Measurements from ENCODE around the gene LHX2.

LHX2 gene

DNA sequence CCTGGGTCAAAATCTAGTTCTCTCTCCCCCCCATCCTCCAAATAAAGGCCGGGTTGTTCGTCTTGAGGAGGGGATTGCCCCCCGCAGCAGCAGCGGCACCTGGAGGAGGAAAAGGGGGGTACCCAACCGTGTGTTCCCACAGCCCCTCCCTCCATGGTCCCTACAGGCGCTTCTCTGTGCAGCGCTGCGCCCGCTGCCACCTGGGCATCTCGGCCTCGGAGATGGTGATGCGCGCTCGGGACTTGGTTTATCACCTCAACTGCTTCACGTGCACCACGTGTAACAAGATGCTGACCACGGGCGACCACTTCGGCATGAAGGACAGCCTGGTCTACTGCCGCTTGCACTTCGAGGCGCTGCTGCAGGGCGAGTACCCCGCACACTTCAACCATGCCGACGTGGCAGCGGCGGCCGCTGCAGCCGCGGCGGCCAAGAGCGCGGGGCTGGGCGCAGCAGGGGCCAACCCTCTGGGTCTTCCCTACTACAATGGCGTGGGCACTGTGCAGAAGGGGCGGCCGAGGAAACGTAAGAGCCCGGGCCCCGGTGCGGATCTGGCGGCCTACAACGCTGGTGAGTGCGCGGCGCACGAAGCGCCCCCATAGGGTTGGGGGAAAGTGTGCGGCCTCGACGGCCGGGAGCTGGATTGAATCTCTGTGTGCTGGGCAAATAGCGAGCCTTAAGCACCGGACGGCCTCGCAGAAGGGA, 3.5 kb downstream of the LHX2 start:
- TF ChIP-seq GATA2 (IDR thresholded peaks at IDR 0.05; ENCODE audit: low read depth, low read length) (no peak), GATA3 (IDR thresholded peaks at IDR 0.05; ENCODE audit: low read depth, low read length) (no peak)

GRCh38 chr9:124015661-124016131, 4.1 kb downstream of the LHX2 start:
- TF ChIP-seq GATA3 (IDR thresholded peaks at IDR 0.05; ENCODE audit: low read depth, low read length) (no peak), GATA2 (IDR thresholded peaks at IDR 0.05; ENCODE audit: low read depth, low read length) (no peak)

DNA sequence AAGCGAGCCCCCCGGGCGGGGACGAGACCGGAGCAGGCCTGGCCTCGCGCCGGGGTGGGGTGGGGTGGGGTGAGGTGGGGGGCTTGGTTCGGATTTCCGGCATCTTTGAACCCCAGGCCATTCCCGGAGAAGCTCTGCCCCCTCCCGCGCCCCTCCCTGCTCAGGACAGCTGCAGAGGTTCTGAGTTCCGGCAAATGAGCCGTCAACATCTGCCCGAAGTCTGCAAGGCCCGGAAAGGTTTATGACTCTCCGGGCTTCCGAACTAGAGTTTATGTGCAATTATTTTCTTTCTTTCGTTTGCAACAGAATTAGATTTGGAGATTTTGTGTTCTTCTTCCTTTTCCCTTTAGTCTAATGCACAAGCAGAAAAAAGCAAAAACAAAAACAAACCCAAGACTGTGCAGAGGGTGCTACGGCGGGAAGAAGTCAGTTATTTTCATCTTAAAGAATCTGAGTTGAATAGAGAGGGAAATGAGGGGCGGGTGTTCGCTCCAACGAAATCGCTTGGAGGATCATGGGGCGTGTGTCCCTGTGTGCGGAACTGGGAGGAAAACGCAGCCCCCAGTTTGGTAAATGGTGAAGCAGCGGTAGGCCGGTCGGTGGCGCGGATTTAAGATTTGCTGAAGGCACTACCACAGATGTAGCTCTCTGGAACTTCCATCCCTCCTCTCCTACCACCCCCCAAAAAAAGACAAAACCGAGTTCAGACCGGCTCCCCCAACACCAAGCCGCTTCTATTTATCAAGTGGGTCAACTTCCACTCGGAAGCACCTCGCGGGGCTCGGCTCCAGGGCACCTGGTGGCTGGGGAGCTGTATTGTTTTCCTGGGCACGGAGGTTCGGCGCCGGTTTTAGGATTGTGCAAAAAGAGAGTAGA, 4.8 kb downstream of the LHX2 start:
- TF ChIP-seq GATA3 (IDR thresholded peaks at IDR 0.05; ENCODE audit: low read depth, low read length), result no peak
- no peak for TF ChIP-seq GATA2 (IDR thresholded peaks at IDR 0.05; ENCODE audit: low read depth, low read length)

GRCh38 chr9:124017051-124017928, 5.7 kb downstream of the LHX2 start:
- TF ChIP-seq GATA2 (IDR thresholded peaks at IDR 0.05; ENCODE audit: low read depth, low read length), result no peak
- no peak for TF ChIP-seq GATA3 (IDR thresholded peaks at IDR 0.05; ENCODE audit: low read depth, low read length)

DNA sequence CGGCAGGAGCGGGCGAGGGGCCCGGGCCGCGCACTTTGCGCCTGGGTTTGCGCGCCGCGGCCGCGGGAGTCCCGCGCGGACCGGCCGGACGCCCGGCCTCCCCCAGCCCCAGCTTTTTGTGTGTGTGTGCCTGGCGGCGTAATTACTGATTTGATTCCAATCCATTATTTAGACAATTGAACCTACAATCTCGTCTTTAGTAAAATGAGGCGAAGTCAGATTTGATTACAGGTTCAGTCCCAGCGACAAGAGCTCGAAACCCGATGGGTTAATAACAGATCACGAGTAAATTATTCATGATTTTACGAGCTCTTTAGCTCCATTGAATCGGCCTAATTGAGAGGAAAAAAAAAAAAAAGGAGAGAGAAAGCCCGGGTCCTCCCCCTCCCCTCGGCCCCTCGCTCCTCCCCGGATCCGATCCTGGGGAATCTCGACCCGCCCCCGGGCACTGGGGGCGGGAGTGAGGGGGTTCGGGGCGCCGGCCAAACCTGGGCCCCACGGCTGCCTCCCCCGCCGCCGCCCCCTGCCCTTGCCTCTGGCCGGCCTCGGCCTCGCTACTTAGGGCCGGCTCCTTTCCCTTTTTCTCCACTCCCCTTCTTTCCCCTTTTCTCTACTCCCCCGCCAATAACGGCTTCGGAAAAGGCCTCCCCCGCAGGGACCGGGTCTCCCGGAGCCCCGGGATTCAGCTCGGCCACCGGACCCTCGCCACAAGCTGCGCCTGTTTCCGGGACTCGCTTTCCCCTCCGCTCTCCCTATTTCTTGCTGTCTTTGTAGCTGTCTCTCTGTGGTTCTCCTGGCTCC, 6.6 kb downstream of the LHX2 start:
- TF ChIP-seq GATA3 (IDR thresholded peaks at IDR 0.05; ENCODE audit: low read depth, low read length) (no peak), GATA2 (IDR thresholded peaks at IDR 0.05; ENCODE audit: low read depth, low read length) (no peak)

DNA sequence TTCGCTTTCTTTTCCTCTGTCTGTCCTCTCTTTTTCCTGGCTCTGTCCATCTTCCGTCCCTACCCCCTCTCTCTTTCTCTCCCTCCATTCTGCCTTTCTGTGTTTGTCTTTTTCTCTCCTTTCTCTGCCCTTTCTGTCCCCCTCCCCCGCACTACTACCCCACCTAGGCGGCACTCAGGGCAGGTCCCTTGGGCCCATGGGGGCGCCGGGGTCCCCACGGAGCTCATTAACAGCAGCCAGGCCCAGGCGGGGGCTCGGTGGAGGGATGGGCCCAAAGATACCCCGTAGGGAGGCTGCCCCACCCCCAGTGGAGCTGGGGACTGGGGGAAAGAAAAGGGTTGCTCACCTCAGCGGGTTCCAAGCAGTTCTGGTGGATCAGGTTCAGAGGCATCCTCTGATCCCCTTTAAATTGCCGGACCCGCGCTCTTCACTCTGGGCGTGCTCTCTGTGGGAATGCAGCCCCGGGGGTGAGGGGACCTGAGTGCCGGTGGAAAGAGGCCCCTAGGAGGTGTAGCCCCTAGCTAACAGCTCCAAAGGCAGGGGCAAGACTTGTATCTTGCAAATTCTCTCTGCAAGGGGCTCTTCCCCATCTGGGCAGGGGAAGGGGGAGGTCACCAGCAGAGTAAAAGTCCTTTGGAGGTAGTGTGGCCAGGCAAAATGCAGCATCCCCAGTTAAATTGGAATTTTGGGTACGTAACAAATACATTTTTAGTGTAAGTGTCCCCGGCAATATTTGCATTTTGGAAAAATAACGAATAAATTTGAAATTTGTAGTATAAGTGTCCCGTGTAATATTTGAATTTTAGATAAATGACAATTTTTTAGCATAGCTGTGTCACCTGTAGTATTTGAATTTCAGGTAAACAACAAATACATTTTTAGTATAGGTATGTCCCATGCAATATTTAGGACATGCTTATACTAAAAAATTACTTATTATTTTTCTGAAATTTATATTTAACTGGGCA, 7.4 kb downstream of the LHX2 start:
- TF ChIP-seq GATA3 (IDR thresholded peaks at IDR 0.05; ENCODE audit: low read depth, low read length) (no peak), GATA2 (IDR thresholded peaks at IDR 0.05; ENCODE audit: low read depth, low read length) (no peak)

DNA sequence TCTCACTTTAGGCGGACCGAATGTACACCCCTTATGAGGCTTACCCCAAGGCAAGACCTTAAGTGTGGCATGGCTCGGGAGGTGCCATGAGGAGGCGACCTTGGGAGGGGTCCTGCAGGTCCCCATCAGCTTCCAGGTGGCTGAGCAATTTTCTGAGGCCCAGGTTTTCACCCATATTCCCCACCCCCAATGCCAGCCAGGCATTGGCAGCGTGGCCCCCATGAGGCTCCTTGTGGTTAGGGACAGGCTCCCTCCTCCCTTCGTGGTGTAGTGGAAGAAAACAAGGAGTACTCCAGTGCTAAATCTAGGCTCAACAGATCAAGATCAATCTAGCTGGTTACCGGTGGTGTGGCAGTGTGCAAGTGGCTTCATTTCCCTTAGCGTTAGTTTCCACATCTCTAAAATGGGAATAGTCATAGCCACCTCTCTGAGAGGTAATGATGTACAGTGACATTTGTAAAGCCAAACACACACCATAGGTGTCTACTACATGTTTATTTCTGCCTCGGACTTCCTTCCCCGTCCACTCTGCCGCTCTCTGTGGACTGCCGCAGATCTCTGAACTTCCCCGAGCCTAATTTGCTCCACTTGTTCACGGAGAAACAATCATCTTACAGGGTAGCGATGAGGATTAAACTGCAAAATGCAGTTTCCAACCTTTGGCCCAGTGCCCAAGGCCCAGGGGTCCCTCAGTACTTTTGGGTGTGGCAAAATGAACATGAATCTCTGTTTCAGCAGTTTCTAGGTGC, 8.4 kb downstream of the LHX2 start:
- TF ChIP-seq GATA3 (IDR thresholded peaks at IDR 0.05; ENCODE audit: low read depth, low read length), result no peak
- TF ChIP-seq GATA2 (IDR thresholded peaks at IDR 0.05; ENCODE audit: low read depth, low read length), result no peak

GRCh38 chr9:124020520-124021384, 9.2 kb downstream of the LHX2 start:
- no peak for TF ChIP-seq GATA2 (IDR thresholded peaks at IDR 0.05; ENCODE audit: low read depth, low read length)
- no peak for TF ChIP-seq GATA3 (IDR thresholded peaks at IDR 0.05; ENCODE audit: low read depth, low read length)

DNA sequence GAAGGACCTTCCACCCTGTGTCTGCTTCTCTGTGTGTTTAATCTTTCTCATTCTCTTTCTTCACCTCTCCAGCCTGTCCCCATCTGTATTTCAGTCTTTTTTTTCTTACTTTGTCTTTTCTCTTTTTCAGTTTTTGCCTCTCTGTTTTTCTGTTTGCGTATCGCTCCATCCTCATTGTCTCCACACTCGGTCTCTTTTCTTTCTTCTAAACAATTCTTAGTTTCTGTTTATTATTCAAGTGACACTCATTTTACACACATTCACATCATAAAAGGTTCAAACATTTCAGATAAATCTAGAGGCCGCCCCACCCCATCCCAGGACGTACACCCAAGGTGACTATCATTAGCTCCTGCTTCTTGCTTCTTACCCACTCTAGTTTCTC, 9.8 kb downstream of the LHX2 start:
- TF ChIP-seq GATA3 (IDR thresholded peaks at IDR 0.05; ENCODE audit: low read depth, low read length) (no peak), GATA2 (IDR thresholded peaks at IDR 0.05; ENCODE audit: low read depth, low read length) (no peak)

DNA sequence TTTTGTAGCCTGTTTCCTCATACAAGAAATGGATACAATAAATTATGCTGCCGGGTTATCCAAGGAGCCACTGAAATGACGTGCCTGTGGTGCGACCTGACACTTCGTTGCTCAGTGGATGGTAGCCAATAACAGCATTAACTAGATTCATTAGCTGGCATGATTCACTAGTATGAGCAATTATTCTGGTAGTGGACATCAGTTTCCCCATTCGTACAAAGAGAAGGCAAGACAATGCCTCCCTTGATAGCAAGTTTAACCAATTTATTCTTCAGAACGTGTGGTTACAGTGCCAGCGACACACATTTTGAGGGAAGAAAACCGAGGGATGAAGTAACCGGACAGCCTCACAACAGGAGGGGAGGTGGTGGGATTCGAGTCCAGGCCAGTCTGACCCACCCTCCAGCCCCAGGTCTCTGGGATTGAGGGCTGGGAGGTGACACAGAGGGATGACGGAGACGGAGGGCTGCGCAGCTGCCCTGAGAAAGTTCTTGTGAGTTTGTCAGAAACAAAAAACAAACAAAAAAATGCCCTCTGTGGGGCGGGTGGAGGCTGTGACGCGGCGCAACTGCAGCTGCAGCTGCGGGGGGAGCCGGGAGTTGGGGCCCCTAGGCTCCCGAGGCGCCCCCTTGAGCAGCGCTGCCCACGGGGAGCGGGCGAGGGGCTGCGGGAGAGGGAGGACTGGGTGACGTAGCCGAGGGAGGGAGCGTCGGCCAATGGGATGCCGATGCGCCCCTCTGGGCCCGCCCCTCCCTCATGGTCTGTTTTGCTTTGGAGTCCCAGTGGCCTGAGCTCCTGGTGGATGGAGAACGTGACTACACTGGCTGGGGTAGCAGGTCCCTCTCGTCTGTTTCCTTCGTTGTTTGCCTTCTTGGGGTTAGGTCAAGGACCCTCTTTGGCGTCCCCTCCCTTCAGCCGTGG, 10.9 kb downstream of the LHX2 start:
- TF ChIP-seq GATA2 (IDR thresholded peaks at IDR 0.05; ENCODE audit: low read depth, low read length) (no peak), GATA3 (IDR thresholded peaks at IDR 0.05; ENCODE audit: low read depth, low read length) (no peak)

Measured in SH-SY5Y (cell line).